ENCODE measurements around the gene MRE11.

GRCh38 chr11:94405062-94405833 lies 88.4 kb downstream of the MRE11 start:
- TF ChIP-seq, protein P1, sequence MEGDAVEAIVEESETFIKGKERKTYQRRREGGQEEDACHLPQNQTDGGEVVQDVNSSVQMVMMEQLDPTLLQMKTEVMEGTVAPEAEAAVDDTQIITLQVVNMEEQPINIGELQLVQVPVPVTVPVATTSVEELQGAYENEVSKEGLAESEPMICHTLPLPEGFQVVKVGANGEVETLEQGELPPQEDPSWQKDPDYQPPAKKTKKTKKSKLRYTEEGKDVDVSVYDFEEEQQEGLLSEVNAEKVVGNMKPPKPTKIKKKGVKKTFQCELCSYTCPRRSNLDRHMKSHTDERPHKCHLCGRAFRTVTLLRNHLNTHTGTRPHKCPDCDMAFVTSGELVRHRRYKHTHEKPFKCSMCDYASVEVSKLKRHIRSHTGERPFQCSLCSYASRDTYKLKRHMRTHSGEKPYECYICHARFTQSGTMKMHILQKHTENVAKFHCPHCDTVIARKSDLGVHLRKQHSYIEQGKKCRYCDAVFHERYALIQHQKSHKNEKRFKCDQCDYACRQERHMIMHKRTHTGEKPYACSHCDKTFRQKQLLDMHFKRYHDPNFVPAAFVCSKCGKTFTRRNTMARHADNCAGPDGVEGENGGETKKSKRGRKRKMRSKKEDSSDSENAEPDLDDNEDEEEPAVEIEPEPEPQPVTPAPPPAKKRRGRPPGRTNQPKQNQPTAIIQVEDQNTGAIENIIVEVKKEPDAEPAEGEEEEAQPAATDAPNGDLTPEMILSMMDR (conservative IDR thresholded peaks at IDR 0.05; ENCODE audit: low read length) = no peak
- no peak for TF ChIP-seq EZH2phosphoT487 (IDR thresholded peaks at IDR 0.05; ENCODE audit: borderline replicate concordance, low read depth, low read length)

Data from OCI-LY7 (cell line).